Liver (tissue), 3 donors: Measurements from ENCODE around the gene LHX8.

Experiments
- HNF4A ChIP-seq, 2 donors: conservative IDR thresholded peaks; 2 replicates each; pipeline ENCODE4 v1.6.1; 2016; ENCODE audit warnings: antibody characterized with exemption in 2 of 2, mild to moderate bottlenecking in 2 of 2
- HNF4G ChIP-seq: IDR thresholded peaks from 2 replicates; pipeline ENCODE4 v1.6.1; 2016; ENCODE audit warnings: antibody characterized with exemption
- JUND ChIP-seq, 2 donors: IDR thresholded peaks; 2 replicates each; pipeline ENCODE4 v1.6.1; 2016; ENCODE audit warnings: antibody characterized with exemption in 2 of 2
- RAD21 ChIP-seq, 2 donors: IDR thresholded peaks; 2 replicates each; pipeline ENCODE4 v1.6.1; 2016; ENCODE audit warnings: antibody characterized with exemption in 2 of 2, mild to moderate bottlenecking in 2 of 2
- SP1 ChIP-seq: IDR thresholded peaks from 2 replicates; pipeline ENCODE4 v1.6.1; 2018; ENCODE audit warnings: antibody characterized with exemption, mild to moderate bottlenecking
- TAF1 ChIP-seq: conservative IDR thresholded peaks from 2 replicates; pipeline ENCODE4 v1.6.1; 2016; ENCODE audit warnings: antibody characterized with exemption, mild to moderate bottlenecking
- TF ChIP-seq, protein P1 (sequence below): fragments of 150-350 bp; IDR thresholded peaks from 2 replicates; pipeline ENCODE4 v1.5.1; 2017; ENCODE audit warnings: improper control_type of control experiment, low read depth, low read length; ENCODE audit not compliant: missing input control
- TF ChIP-seq, protein P2 (sequence below): IDR thresholded peaks from 2 replicates; pipeline ENCODE4 v1.6.1; 2016; ENCODE audit warnings: antibody characterized with exemption, mild to moderate bottlenecking
- TF ChIP-seq, protein P3 (sequence below): IDR thresholded peaks from 2 replicates; pipeline ENCODE4 v1.6.1; 2016; ENCODE audit warnings: antibody characterized with exemption
- TF ChIP-seq, protein P4 (sequence below): IDR thresholded peaks from 2 replicates; pipeline ENCODE4 v1.6.1; 2016; ENCODE audit warnings: antibody characterized with exemption
- TF ChIP-seq, protein P5 (sequence below): IDR thresholded peaks from 2 replicates; pipeline ENCODE4 v1.6.1; 2016; ENCODE audit warnings: antibody characterized with exemption
- donor health status: healthy.
- donor health status: healthy.

DNA sequence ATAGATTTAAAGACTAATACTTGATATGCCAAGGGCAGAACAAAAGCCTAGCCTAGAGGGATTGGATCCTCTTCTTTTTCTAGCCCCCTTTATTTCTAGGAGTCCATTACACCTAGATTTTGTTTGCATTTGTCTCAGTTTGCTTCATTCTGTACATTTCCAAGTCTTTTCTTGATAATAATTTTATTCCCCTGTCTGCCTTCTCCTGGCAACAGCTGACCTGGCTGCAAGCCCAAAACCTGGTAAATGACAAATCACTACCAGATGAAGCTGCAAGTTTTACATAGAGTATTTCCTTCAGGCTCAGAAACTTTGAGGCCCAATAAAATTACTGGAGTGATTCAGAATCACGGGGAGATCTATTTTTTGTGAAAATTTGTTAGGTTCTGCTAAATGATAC, 36.5 kb upstream of the LHX8 start:
- TF ChIP-seq, protein P1, sequence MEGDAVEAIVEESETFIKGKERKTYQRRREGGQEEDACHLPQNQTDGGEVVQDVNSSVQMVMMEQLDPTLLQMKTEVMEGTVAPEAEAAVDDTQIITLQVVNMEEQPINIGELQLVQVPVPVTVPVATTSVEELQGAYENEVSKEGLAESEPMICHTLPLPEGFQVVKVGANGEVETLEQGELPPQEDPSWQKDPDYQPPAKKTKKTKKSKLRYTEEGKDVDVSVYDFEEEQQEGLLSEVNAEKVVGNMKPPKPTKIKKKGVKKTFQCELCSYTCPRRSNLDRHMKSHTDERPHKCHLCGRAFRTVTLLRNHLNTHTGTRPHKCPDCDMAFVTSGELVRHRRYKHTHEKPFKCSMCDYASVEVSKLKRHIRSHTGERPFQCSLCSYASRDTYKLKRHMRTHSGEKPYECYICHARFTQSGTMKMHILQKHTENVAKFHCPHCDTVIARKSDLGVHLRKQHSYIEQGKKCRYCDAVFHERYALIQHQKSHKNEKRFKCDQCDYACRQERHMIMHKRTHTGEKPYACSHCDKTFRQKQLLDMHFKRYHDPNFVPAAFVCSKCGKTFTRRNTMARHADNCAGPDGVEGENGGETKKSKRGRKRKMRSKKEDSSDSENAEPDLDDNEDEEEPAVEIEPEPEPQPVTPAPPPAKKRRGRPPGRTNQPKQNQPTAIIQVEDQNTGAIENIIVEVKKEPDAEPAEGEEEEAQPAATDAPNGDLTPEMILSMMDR, result no peak
- TF ChIP-seq, protein P2, sequence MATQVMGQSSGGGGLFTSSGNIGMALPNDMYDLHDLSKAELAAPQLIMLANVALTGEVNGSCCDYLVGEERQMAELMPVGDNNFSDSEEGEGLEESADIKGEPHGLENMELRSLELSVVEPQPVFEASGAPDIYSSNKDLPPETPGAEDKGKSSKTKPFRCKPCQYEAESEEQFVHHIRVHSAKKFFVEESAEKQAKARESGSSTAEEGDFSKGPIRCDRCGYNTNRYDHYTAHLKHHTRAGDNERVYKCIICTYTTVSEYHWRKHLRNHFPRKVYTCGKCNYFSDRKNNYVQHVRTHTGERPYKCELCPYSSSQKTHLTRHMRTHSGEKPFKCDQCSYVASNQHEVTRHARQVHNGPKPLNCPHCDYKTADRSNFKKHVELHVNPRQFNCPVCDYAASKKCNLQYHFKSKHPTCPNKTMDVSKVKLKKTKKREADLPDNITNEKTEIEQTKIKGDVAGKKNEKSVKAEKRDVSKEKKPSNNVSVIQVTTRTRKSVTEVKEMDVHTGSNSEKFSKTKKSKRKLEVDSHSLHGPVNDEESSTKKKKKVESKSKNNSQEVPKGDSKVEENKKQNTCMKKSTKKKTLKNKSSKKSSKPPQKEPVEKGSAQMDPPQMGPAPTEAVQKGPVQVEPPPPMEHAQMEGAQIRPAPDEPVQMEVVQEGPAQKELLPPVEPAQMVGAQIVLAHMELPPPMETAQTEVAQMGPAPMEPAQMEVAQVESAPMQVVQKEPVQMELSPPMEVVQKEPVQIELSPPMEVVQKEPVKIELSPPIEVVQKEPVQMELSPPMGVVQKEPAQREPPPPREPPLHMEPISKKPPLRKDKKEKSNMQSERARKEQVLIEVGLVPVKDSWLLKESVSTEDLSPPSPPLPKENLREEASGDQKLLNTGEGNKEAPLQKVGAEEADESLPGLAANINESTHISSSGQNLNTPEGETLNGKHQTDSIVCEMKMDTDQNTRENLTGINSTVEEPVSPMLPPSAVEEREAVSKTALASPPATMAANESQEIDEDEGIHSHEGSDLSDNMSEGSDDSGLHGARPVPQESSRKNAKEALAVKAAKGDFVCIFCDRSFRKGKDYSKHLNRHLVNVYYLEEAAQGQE, result no peak
- no peak for TF ChIP-seq TAF1
- TF ChIP-seq JUND (IDR thresholded peaks at IDR 0.05), result no peak
- TF ChIP-seq, protein P3, sequence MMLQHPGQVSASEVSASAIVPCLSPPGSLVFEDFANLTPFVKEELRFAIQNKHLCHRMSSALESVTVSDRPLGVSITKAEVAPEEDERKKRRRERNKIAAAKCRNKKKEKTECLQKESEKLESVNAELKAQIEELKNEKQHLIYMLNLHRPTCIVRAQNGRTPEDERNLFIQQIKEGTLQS, result no peak
- TF ChIP-seq SP1, result no peak
- no peak for TF ChIP-seq HNF4G
- TF ChIP-seq, protein P4, sequence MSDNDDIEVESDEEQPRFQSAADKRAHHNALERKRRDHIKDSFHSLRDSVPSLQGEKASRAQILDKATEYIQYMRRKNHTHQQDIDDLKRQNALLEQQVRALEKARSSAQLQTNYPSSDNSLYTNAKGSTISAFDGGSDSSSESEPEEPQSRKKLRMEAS, result no peak
- no peak for TF ChIP-seq HNF4A (conservative IDR thresholded peaks at IDR 0.05)
- TF ChIP-seq, protein P5, sequence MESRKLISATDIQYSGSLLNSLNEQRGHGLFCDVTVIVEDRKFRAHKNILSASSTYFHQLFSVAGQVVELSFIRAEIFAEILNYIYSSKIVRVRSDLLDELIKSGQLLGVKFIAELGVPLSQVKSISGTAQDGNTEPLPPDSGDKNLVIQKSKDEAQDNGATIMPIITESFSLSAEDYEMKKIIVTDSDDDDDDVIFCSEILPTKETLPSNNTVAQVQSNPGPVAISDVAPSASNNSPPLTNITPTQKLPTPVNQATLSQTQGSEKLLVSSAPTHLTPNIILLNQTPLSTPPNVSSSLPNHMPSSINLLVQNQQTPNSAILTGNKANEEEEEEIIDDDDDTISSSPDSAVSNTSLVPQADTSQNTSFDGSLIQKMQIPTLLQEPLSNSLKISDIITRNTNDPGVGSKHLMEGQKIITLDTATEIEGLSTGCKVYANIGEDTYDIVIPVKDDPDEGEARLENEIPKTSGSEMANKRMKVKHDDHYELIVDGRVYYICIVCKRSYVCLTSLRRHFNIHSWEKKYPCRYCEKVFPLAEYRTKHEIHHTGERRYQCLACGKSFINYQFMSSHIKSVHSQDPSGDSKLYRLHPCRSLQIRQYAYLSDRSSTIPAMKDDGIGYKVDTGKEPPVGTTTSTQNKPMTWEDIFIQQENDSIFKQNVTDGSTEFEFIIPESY, result no peak
- TF ChIP-seq RAD21 (IDR thresholded peaks at IDR 0.05), result no peak
